ENCODE results near the gene LRTM2. TPM values are rescaled to one million over a fixed set of nuclear protein-coding genes. Genes with fewer than 3 reads are reported as not detected.

The LRTM2 gene
- total and polyA plus RNA-seq, 8 donors: not detected

DNA sequence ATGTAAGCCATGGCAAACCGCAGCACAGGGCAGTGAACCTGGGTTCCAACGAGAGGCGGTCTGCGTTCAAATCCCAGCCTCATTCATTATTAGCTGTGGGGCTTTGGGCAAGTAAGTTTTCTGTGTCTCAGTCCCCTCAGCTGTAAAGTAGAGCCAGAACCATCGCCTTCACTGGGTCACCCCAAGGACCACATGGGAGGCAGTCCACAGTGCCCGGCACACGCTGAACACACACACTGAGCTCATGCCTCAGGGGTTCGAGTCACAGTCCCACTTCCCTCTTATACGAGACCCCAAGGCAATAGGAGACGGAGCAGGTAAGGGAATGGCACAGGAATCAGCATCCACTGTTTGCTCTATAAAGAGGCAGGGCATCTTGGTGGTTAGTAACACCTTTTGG lies 19.1 kb downstream of the LRTM2 start:
- no peak overlapping the region for H3K4me3 ChIP-seq
- H3K4me1 ChIP-seq: no peaks in the 10 kb centered on the region
- H3K36me3 ChIP-seq: no peaks in the 10 kb centered on the region
- intact Hi-C loops (cut with DNase I): no loop called here
- H3K9me3 ChIP-seq: no peaks in the 10 kb centered on the region
- peak in 2 of 4 donors; percentile 15 to 41 for DNase-seq
- TF ChIP-seq, protein P1, sequence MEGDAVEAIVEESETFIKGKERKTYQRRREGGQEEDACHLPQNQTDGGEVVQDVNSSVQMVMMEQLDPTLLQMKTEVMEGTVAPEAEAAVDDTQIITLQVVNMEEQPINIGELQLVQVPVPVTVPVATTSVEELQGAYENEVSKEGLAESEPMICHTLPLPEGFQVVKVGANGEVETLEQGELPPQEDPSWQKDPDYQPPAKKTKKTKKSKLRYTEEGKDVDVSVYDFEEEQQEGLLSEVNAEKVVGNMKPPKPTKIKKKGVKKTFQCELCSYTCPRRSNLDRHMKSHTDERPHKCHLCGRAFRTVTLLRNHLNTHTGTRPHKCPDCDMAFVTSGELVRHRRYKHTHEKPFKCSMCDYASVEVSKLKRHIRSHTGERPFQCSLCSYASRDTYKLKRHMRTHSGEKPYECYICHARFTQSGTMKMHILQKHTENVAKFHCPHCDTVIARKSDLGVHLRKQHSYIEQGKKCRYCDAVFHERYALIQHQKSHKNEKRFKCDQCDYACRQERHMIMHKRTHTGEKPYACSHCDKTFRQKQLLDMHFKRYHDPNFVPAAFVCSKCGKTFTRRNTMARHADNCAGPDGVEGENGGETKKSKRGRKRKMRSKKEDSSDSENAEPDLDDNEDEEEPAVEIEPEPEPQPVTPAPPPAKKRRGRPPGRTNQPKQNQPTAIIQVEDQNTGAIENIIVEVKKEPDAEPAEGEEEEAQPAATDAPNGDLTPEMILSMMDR (IDR thresholded peaks at IDR 0.05): no peak
- H3K27ac ChIP-seq: no peak overlapping the region
- H3K27me3 ChIP-seq: peaks cover 0 to 54% of the 10 kb centered on the region in 2 donors
- ATAC-seq: no peak

DNA sequence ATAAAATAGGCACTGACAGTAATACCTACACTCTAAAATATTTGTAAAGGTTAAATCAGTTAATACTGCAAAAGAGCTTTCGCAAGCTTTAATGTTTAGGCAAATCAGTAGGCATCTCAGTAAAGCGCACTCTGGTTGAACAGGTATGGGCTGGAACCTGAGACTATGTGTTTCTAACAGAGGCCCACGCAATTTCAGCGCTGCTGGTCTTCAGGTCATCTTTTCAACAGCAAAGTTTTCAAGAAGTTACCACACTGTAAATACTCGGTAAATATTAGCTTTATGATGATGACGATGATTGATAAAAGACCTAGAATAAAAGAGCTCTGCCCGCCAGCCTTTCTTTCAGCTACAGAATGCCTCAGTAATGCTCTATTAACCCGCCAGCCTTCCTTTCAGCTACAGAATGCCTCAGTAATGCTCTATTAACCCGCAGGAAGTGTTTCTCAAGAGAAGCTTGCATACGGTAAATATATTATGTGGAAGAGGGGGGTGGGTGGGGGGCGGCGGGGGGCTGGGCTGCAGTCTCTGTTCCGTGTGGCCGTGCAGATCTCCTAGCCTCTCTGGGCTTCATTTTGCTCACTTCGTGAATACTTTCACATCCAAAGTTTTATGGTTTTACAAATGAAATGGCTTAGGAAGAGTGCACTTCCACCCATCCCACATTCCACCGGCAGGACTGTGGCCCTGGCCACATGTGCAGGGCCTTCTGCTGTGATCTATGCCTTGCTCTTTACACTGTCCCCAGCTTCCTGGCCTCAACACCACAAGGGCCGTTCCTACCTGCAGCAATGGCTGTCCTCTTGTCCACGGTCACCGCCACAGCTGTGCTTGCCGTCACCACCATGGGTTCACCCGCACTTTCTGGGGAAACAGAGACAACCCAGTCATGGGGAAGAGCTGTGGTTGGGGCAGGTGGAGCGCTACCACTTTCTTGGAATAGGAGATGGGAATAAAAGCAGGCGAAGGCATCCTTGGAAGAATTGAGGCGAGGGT lies 19.9 kb downstream of the LRTM2 start:
- Histone ChIP-seq H3K4me3 (no peak overlapping the region), H3K27me3 (peaks cover 0 to 56% of the 10 kb centered on the region in 2 donors), H3K4me1 (no peaks in the 10 kb centered on the region), H3K9me3 (no peaks in the 10 kb centered on the region), H3K27ac (no peak overlapping the region), H3K36me3 (no peaks in the 10 kb centered on the region)
- DNase-seq: peak in 1 of 4 donors; percentile 42
- TF ChIP-seq, protein P1 (IDR thresholded peaks at IDR 0.05): no peak
- ATAC-seq: no peak
- intact Hi-C loops (cut with DNase I): no loop called here

GRCh38 chr12:1840981-1841425 lies 20.6 kb downstream of the LRTM2 start:
- peaks cover 0 to 57% of the 10 kb centered on the region in 2 donors for H3K27me3 ChIP-seq
- H3K4me3 ChIP-seq: no peak overlapping the region
- TF ChIP-seq, protein P1 (IDR thresholded peaks at IDR 0.05): no peak
- H3K4me1 ChIP-seq: no peaks in the 10 kb centered on the region
- ATAC-seq (no peak), DNase-seq (peak in 2 of 4 donors; percentile 20 to 53)
- no peak overlapping the region for H3K27ac ChIP-seq
- intact Hi-C loops (cut with DNase I): no loop called here
- H3K9me3 ChIP-seq: no peaks in the 10 kb centered on the region
- no peaks in the 10 kb centered on the region for H3K36me3 ChIP-seq

- DNase-seq: no peak
- no peak overlapping the region for H3K4me3 ChIP-seq
- H3K36me3 ChIP-seq: no peaks in the 10 kb centered on the region
- TF ChIP-seq, protein P1 (IDR thresholded peaks at IDR 0.05): no peak
- intact Hi-C loops (cut with DNase I): no loop called here
- H3K27me3 ChIP-seq: peaks cover 0 to 55% of the 10 kb centered on the region in 2 donors
- H3K4me1 ChIP-seq: no peaks in the 10 kb centered on the region
- H3K9me3 ChIP-seq: no peaks in the 10 kb centered on the region
- ATAC-seq: no peak
- no peak overlapping the region for H3K27ac ChIP-seq
Measured at GRCh38 chr12:1841586-1842182, 21.3 kb downstream of the LRTM2 start.

All from left lung (tissue), 10 donors.